ENCODE results near the gene TLE3. TPM values are rescaled to one million over a fixed set of nuclear protein-coding genes. Genes with fewer than 3 reads are reported as not detected.
"Not testable (repeated sequence)": the region's sequence is repeated elsewhere in the genome, so short reads cannot be mapped to it uniquely, and the experiment has no call there.

The TLE3 gene
- total RNA-seq, 1 donor from 2014 or later, result 63.7 TPM

DNA sequence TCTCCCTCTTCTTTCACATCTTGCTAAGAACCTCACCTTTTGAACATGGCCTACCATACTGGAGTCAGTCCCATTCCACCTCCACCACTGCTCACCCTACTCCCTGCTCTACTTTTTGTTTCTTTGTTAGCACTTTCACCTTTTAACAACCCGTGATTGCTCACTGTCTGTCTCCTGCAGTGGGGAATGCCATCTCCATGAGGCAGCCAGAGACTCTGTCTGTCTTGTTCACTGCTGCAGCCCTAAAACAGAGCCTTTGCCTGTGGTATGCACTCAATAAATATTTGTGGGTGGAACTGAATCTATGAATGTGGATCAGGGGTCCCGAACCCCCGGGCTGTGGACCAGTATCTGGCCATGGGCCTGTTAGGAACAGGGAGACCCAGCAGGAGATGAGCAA lies 16.5 kb upstream of the TLE3 start:
- no peak overlapping the region for H3K27ac ChIP-seq
- DNase-seq (no peak), ATAC-seq (no peak)
- H3K4me3 ChIP-seq, result no peak overlapping the region
- intact Hi-C loops (cut with DNase I), result no loop called here
- TF ChIP-seq CTCF (IDR thresholded peaks at IDR 0.05), result no peak
- no peaks in the 10 kb centered on the region for H3K36me3 ChIP-seq
- H3K4me1 ChIP-seq, result peaks cover 22% of the 10 kb centered on the region
- H3K9me3 ChIP-seq, result no peaks in the 10 kb centered on the region
- no peaks in the 10 kb centered on the region for H3K27me3 ChIP-seq (ENCODE audit: low read depth)

DNA sequence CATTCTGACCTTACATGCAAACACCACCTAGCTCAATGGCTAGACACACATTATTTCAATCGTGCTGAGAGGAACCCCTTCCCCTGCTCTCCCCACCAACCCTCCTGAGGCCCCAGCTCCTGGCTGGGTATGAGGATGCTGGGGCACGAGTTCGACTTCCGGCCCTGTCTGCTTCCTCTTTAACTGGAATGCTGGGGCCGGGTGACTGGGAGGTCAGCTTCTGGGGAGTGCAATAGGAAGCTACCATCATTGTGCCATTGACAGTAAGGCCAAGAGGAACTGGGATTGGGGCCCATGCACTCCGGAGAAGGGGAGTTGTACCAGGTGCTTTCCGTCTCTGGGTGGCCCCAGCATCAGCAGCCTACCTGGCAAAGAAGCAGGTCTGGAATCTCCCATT lies 15.6 kb upstream of the TLE3 start:
- Histone ChIP-seq H3K9me3 (no peaks in the 10 kb centered on the region), H3K4me1 (peaks cover 22% of the 10 kb centered on the region), H3K27ac (no peak overlapping the region), H3K36me3 (no peaks in the 10 kb centered on the region), H3K27me3 (ENCODE audit: low read depth) (no peaks in the 10 kb centered on the region), H3K4me3 (no peak overlapping the region)
- DNase-seq (peak; percentile 87), ATAC-seq (peak; percentile 73 to 79)
- intact Hi-C loops (cut with DNase I), result no loop called here
- TF ChIP-seq CTCF (IDR thresholded peaks at IDR 0.05), result no peak

- DNase-seq; H3K27ac ChIP-seq; H3K9me3 ChIP-seq; intact Hi-C loops (cut with DNase I); H3K27me3 ChIP-seq (ENCODE audit: low read depth); ATAC-seq; H3K4me3 ChIP-seq; H3K36me3 ChIP-seq: not testable (repeated sequence)
- H3K4me1 ChIP-seq, result peaks cover 22% of the 10 kb centered on the region
Measured at GRCh38 chr15:70112572-70113303, 15.0 kb upstream of the TLE3 start.

GRCh38 chr15:70112074-70112395 lies 14.3 kb upstream of the TLE3 start:
- DNase-seq (no peak), ATAC-seq (no peak)
- Histone ChIP-seq H3K4me3 (no peak overlapping the region), H3K9me3 (no peaks in the 10 kb centered on the region), H3K27me3 (ENCODE audit: low read depth) (no peaks in the 10 kb centered on the region), H3K27ac (peak overlapping the region; percentile 79), H3K36me3 (no peaks in the 10 kb centered on the region), H3K4me1 (peaks cover 22% of the 10 kb centered on the region)
- intact Hi-C loops (cut with DNase I), result no loop called here
- TF ChIP-seq CTCF (IDR thresholded peaks at IDR 0.05), result no peak

DNA sequence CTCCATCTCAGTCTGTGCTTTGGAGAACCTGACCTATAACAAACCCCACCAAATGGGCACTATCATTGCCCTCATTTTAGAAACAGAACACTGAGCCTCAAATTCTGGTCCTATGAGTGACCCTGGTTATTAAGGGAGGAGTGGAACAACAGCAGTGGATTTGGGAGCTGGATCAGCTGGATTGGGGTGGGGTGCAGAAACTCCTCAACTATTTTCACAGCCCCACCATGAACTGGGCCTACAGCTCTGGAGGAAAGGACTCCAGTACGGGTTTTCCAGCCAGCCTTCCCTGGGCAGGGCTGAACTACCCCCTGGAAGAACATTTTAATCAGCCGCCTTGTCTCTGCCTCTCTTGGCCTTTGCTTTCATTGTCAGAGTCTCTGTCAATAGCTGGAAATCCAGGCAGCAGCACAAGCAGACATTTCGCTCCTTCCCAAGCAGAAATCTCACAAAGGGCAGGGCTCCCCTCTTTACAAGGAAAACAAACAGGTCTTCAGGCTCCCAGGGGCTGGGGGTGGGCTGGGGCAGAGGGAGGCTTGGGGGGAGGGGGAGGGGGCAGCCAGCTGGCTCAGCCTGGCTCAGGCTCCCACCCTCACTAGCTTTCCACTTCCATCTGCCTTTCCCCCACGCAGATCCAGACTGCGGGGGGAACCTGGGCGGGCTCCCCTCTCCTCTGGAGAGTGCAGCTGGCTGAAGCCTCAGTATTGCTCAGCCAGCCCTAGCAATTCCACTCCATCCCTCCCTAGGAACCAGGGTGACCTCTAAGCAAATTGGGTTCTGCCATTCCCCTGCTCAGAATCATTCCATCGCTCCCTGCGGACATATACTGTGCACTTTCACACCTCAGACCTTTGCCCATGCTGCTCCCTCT lies 13.7 kb upstream of the TLE3 start:
- ATAC-seq, result peak; percentile 63 to 85
- intact Hi-C loops (cut with DNase I), result no loop called here
- TF ChIP-seq CTCF (IDR thresholded peaks at IDR 0.05), result no peak
- Histone ChIP-seq H3K36me3 (no peaks in the 10 kb centered on the region), H3K27ac (peak overlapping the region; percentile 79), H3K4me3 (peak overlapping the region; percentile 6), H3K27me3 (ENCODE audit: low read depth) (no peaks in the 10 kb centered on the region), H3K9me3 (no peaks in the 10 kb centered on the region), H3K4me1 (peaks cover 22% of the 10 kb centered on the region)
- no peak for DNase-seq

DNA sequence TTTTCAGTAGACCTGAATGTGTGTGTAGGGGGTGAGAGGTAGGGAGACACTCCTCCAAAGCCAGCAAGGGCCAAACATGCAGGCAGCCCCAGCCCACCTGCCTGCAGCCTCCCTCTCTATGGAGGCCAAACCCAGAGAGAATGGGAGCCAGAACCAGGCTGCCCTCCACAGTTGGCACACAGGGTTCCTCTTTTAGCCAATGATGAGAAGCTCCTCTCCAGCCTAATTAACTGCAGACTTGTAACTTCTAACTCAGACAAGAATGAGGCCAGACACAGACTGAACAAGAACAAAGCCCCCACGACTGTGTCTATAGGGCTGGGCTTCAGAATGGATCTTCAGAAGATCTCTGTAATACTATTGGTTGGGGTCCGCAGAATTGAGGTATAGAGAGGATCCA lies 12.3 kb upstream of the TLE3 start:
- TF ChIP-seq CTCF (IDR thresholded peaks at IDR 0.05), result no peak
- no peak for ATAC-seq
- H3K9me3 ChIP-seq, result no peaks in the 10 kb centered on the region
- no peak overlapping the region for H3K4me3 ChIP-seq
- intact Hi-C loops (cut with DNase I), result no loop called here
- no peak for DNase-seq
- H3K27ac ChIP-seq, result no peak overlapping the region
- H3K4me1 ChIP-seq, result peaks cover 22% of the 10 kb centered on the region
- no peaks in the 10 kb centered on the region for H3K36me3 ChIP-seq
- no peaks in the 10 kb centered on the region for H3K27me3 ChIP-seq (ENCODE audit: low read depth)
